T-helper 1 cell treated with Interleukin-12 subunit alpha and Interleukin-12 subunit beta and Interleukin-4 antibody, amounts not matched to agents 30 ng/mL and 1 ng/mL, for 36 hours (primary cell): ENCODE results near the gene HINFP. TPM values are rescaled to one million over a fixed set of nuclear protein-coding genes. Genes with fewer than 3 reads are reported as not detected.
"Not testable (repeated sequence)": the region's sequence is repeated elsewhere in the genome, so short reads cannot be mapped to it uniquely, and the experiment has no call there.

Experiments used
- intact Hi-C: fragments of 100-400 bp; cut with micrococcal nuclease; formaldehyde crosslinking; loops from one replicate; pipeline ENCODE4 v1.15.1; 2024
- total RNA-seq: library from RNA; stranded (reverse); gene quantifications from 2 replicates; pipeline ENCODE4 v1.2.3, GENCODE V29; 2022

HINFP gene
- total RNA-seq, 1 donor from 2014 or later: 48.8 TPM

DNA sequence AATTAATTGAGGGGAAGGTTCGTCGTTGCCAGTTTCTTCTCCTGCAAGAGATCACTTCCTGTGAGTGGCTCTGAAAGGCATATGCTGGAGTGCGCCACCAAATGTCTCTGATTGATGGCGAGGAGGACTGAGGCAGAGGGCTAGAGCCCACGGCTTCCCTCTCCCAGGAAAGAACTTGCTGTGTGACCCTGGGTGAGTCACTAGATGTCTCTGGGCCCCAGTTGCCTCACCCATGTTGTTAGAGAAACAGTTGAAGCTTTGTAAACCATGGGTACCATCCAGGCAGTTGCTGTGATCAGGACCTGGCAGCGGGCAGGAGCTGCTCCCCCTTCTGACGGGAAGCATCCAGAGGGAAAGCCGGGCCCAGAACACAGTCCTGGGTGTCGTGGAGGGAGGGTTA lies 30.7 kb downstream of the HINFP start:
- intact Hi-C loops: no loop called here

DNA sequence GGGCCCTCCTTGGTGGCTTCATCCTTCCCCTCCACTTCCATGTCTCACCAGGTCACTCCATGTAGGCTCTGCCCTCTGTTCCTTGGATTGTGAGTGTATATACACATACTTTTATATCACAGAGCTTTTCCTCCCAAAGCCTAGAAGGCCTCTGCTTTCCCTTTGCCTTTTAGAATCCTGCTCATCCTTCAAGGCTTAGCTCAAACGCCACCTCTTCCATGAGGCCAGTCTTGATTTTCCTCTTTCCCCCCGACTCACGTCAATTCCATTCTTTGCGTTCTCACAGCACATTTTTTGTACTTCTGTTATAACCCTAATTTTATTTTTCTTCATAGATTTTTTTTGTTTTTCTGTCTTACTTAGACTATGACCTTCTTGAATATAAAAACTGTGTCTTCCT lies 31.2 kb downstream of the HINFP start:
- intact Hi-C loops: no loop called here

DNA sequence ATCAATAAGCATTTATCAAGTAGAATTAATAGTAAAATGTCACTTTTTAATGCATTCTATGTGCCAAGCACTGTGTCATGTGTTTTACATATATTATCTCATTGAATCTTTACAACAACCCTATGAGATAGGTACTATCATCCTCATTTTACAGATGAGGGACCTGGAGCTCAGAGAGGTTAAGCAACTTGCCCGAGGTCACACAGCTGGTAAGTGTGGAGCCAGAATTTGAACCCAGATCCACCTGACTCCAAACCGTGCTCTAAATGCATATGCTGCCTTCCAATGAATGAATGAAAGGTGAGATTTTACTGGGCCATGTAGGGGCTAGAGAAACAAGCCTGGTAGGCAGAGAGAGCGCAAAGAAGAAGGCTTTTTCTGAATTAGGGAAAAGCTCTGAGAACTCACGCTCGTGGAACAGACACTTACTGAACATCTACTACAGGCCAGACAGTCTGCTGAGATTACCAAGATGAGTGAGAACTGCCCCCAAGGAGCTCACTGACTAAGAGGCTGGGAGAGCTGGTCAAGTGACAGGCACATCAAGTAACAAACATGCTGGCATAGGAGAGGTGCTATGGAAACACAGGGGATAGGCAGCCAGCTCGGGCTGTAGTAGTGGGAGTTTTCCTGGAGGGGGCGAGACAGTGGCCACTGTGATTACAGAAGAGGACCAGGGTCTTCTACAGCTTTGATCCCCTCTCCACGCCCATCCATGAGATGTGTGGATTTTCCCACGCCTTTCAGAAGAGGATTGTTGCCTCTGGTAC lies 31.9 kb downstream of the HINFP start:
- intact Hi-C loops: no loop called here

DNA sequence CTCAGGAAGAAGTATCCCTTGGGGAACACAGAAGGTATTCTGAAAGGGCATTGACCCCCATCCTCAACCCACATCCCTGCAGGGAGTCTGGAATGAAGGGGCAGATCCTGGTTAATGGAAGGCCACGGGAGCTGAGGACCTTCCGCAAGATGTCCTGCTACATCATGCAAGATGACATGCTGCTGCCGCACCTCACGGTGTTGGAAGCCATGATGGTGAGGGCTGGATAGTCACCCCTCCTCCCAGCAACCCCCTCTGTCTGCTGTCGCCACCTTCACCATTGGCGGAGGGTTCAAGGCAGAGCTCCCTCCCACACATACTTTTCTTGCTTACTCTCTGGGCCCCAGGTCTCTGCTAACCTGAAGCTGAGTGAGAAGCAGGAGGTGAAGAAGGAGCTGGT lies 32.8 kb downstream of the HINFP start:
- intact Hi-C loops: no loop called here

DNA sequence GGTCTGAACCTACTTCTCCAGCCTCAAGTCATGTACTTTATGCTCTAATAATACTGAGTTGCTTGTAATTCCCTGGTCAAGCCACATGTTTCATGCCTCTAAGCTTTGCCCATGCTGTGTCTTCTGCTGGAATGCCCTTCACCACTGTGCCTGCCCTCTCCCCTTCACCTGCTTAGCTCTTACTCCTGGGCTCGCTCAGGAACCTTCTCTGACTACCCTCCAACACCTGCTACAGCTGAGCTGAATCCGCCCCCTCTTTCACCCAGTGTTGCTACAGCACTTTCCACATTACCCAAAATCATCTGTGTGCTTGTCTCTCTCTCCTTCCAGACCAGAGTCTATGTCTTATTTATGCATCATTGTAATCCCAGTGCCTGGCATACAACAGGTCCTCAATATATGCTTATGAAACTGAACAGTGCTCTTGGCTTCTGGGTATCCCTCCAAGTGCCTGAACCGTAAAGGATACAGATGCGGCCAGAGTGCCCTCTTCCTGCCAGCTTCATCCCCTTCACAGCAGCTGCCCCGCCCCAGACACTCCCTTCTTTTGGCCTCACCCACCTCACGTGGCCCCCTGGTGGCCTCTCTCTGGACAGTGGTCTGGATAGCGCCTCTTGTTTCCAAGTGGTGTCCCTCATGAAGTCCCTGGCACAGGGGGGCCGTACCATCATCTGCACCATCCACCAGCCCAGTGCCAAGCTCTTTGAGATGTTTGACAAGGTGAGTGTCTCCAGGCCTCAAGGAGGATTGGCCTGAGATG lies 34.5 kb downstream of the HINFP start:
- intact Hi-C loops: no loop called here

DNA sequence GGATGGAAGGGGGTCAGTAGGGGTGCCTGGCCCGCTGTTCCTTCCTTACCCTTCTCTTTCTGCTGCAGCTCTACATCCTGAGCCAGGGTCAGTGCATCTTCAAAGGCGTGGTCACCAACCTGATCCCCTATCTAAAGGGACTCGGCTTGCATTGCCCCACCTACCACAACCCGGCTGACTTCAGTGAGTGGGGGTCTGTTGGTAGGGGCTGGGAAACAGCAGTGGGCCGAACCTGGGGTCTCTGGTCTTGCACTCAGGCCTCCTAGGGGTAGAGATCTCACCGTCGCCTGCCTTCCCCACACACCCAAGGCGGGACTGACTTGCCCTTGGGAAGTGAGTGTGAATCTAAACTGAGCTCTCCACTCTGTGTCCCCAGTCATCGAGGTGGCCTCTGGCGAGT lies 35.1 kb downstream of the HINFP start:
- intact Hi-C loops: no loop called here

DNA sequence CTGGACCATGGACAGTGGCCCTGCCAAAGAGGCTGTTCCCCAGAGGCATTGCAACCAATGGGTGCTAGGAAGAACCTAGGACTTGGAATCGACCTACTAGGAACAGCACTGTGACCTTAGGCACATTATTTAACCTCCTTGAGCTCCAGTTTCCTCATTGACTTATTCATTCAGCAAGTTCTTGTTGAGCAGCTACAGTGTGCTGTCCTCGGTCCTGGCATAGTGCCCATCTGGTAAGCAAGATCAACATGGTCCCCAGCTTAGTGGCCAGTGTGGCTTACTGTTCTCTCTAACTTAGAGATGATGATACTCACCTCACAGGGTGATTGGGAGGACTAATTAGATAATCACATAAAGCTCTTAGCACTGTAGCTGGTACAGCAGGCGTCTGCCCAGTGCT lies 35.7 kb downstream of the HINFP start:
- intact Hi-C loops: no loop called here

DNA sequence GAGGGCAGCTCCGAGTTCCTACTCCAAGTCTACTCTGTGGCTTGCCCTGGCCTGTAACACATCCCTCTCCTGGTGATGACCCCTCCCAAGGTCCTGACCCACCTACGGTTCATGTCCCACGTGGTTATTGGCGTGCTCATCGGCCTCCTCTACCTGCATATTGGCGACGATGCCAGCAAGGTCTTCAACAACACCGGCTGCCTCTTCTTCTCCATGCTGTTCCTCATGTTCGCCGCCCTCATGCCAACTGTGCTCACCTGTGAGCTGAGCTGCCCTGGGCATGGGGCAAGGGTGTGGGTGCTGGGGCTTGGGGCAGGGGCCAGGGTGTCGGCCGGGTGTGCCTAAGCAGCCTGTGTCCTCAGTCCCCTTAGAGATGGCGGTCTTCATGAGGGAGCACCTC lies 37.1 kb downstream of the HINFP start:
- intact Hi-C loops: no loop called here

DNA sequence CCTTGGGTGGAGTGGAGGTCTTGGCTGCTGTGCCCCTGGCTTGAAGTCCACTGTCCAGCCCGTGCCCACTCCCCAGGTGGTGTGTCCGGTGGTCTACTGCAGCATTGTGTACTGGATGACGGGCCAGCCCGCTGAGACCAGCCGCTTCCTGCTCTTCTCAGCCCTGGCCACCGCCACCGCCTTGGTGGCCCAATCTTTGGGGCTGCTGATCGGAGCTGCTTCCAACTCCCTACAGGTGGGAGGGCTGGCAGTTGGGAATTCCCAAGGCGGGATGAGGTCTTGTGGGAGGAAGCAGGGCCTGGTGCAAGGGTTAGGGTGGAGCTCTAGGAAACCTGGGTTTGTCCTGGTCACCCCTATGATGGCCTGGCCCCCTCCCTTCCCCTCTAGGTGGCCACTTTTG lies 38.8 kb downstream of the HINFP start:
- intact Hi-C loops: no loop called here

DNA sequence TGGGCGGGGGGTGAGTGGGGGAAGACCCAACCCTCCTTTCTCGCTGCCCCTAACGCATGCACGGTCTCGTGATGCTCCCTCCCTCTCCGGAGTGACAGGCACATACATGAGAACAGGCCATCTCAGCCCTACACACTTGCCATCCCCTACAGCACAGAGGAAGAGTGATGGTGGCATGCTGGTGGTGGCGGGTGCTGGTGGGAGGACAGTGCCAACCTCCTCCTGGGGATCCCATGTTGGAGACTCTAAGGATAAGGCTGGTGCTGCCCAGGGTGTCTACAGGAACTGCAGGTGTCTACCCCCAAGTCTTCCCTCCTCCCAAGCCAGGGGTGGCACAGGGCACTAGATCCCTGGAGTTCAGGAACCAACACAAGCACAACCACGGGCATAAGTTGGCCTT lies 40.5 kb downstream of the HINFP start:
- intact Hi-C loops: no loop called here

DNA sequence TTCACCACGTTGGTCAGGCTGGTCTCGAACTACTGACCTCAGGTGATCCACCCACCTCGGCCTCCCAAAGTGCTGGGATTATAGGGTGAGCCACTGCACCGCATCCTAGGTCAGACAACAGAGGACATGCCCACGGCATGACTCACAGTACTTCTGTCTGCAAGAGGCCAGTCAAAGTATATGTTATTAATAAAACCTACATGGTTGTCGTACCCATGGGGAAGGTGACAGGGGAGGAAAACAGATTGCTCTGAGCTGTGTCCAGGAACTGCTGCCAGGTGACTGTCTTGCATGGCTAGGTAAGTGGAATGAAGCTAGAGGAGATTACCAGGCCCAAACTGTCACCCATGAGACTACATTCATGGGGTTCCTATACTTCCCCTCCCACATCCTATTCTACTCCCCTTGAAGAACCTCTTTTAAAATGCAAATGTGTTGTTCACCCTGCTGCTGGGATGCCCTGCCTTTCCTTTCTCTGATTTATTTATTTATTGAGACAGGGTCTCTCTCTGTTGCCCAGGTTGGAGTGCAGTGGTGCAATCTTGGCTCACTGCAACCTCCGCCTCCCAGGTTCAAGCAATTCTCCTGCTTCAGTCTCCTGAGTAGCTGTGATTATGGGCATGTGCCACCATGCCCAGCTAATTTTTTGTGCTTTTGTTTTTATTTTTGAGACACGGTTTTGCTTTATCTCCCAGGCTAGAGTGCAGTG lies 45.1 kb downstream of the HINFP start:
- intact Hi-C loops: no loop called here

DNA sequence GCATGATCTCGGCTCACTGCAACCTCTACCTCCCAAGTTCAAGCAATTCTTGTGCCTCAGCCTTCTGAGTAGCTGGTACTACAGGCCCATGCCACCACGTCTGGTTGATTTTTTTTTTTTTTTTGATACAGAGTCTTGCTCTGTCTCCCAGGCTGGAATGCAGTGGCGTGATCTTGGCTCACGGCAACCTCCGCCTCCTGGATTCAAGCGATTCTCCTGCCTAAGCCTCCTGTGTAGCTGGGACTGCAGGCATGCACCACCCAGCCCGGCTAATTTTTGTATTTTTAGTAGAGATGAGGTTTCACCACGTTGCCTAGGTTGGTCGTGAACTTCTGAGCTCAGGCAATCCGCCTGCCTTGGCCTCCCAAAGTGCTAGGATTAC lies 45.7 kb downstream of the HINFP start:
- intact Hi-C loops: not testable (repeated sequence)

DNA sequence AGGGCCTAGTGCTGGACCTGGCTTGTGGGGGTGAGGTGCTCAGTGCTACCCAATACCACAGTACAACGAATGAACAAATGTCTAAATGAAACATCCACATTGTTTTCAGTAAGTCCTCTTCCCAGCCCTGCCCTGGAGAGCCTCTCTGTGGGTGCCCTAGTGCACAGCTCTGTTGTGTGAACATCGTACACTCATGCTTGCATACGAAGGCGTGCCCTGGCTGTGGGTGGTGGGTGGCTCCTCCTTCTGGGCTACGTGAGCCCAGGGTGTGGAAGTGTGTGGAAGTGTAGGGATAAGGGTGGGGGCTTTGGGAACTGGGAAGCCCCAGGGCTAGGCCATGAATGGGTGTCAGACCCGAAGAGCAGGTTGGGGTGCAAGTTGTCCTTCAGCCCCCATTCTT lies 46.6 kb downstream of the HINFP start:
- intact Hi-C loops: loop anchor here (1.0 to 2.0 kb wide), 8 partner anchors 19 to 153 kb away; partner anchors contain the start of genes ABCG4, CBL, DPAGT1 and HINFP

DNA sequence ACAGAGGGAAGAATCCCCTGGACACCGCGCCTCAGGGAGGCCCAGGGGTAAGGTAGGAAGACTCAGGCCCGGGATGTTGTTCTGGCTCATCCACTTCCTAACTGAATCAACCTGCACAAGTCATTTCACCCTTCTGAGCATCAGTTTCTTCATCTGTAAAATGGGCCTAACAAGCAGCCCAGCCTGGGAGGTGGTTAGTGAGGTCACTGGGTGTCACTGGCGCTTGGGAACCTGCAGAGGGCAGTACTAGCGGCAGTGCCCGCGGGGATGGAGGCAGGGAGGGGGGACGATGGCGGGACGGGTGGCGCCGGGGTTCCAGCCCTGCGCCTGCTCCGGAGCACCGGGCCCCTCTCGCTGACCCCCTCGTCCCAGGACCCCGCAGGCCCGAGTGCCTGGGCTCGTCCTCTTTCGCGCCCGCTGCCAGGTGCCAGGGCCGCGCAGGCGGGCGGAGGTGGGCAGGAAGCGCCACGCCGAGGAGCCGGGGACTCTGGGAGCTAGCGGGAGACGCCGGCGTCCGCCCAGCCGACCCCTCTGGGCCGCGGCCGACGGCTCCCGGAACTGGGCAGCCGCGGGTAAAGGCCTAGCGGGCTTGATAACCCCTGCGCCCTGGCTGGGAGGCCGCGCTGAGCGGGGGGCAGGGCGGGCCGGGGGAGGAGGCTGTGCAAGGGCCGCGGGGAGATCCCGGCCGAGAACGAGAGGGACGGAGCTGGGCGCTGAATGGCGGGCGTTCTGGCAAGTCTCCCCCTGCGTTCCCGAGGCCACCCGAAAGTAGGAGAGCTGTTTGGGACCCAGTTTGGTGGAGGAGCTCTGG lies 47.3 kb downstream of the HINFP start, which contains the start of gene NLRX1:
NLRX1 (plus strand) TSS at position 255 of the 811 bp plus-strand sequence. CDS start 2,679 bp downstream, outside the sequence.
- intact Hi-C loops: loop anchor here (1.0 to 2.0 kb wide), 8 partner anchors 19 to 153 kb away; partner anchors contain the start of genes ABCG4, CBL, DPAGT1 and HINFP

DNA sequence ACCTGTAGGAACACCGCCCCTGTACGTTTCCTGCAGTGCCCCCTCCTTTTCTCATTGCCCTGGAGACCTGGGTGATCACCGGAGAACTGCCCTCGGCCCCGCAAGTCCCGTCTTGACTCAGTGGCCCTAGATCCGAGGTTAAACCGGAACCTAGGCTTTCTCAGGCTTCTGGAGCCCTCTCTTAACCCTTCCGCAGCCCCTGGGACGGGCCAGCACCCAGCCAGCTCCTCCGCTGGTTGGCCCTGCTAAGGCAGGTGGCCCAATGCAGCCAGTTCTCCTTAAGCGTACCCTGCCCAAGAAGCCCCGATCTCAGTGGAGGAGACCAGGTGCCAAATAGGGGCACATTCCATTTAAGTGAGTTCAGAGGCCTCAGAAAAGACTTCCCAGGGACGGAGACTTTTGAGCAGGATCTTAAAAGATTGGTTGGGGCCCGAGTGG lies 47.9 kb downstream of the HINFP start:
- intact Hi-C loops: loop anchor here (2.0 kb wide), 2 partner anchors 38 to 68 kb away; partner anchors contain the start of genes CBL and DPAGT1

DNA sequence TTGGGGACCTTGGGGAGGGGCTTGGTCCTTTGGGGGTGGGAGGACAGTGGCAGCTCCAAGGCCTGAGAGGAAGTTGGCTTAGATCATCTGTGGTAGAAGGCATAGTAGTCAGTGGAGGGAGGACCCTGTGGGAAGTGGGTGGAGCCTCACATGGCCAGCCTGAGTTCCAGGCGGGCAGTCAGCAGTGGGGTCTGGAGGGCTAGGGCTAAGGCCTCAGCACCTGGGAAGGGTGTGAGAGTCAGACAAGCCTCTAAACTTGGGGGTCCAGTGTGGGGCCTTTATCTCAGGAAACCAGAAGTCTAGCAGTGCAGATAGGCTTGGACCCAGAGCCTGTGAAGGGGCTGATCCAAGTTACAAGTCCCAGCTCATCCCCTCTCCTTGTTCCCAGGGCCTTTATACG lies 51.1 kb downstream of the HINFP start:
- intact Hi-C loops: no loop called here

DNA sequence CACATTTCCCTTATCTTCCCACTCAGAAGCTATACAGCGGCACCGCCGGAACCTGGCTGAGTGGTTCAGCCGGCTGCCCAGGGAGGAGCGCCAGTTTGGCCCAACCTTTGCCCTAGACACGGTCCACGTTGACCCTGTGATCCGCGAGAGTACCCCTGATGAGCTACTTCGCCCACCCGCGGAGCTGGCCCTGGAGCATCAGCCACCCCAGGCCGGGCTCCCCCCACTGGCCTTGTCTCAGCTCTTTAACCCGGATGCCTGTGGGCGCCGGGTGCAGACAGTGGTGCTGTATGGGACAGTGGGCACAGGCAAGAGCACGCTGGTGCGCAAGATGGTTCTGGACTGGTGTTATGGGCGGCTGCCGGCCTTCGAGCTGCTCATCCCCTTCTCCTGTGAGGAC lies 52.1 kb downstream of the HINFP start:
- intact Hi-C loops: no loop called here

DNA sequence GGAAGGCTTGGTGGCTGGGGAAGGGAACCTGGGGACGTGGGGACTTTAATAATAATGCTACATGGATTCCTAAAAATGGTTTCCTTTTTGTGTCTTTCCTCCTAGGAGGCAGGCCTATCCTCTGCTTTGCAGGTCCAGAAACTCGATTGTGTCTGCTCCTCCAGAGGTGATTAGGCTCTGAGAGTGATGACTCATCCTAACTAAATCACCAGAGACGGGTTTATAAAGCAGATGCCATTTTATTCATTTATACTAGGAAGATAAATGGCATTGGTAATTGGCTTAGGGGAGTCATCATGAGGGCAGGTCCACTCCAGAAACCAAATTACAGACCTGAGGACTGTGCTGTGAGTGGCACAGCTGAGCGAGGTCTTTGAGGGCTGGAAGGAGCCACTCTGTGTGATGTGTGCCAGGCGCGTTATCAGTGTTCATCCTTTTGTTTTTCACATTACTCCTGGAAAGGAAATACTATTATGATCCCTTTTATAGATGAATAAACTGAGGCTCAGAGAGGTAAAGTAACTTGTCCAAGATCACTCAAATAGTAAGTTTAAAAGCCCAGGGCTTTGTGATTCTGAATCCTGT lies 54.2 kb downstream of the HINFP start:
- intact Hi-C loops: no loop called here

DNA sequence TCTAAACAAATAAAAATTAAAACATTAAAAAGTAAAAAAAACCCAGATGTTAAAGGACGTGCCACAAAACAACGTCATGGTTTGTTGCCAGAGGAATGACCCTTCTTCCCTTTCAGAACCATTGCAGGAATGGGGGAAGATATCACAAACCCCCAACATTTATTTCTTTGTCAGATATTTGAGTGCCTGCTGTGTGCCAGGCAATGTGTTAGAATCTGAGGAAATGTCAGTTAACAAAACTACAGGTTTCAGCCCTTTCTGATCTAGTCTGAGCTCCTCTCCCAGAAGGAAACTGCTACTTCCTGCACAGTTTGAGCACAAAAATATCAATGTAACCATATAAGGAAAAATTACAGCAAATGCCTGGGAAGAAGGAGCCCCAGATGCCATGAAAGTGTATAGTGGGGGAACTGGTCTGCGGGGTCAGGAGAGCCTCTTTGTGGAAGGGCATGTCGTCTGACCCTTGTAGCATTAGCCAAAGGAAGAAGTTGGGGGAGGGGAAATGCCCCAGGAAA lies 56.8 kb downstream of the HINFP start:
- intact Hi-C loops: no loop called here

DNA sequence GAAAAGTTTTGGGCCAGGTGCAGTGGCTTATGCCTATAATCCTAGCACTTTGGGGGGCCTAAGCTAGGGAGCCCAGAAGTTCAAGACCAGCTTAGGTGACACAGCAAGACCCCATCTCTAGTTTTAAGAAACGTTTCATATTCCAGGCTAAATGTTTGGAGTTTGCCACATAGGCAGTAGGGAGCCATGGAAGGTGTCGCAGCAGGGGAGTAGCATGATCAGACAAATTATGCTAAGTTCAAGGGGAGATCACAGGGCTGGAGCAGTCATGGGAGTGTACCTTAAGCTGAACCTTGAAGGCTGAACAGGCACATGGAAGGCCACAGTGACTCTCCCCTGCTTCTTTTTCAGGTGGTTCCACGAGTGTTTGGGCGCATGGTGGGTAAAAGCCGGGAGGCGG lies 58.0 kb downstream of the HINFP start:
- intact Hi-C loops: no loop called here
